GM19193 (cell line): ENCODE measurements around the gene COL20A1.

Source experiments
- POLR2A ChIP-seq: IDR thresholded peaks from 4 replicates; pipeline ENCODE4 v1.6.1; 2011; ENCODE audit not compliant: insufficient read depth, insufficient read length; ENCODE audit errors: extremely low read depth

Gene COL20A1

DNA sequence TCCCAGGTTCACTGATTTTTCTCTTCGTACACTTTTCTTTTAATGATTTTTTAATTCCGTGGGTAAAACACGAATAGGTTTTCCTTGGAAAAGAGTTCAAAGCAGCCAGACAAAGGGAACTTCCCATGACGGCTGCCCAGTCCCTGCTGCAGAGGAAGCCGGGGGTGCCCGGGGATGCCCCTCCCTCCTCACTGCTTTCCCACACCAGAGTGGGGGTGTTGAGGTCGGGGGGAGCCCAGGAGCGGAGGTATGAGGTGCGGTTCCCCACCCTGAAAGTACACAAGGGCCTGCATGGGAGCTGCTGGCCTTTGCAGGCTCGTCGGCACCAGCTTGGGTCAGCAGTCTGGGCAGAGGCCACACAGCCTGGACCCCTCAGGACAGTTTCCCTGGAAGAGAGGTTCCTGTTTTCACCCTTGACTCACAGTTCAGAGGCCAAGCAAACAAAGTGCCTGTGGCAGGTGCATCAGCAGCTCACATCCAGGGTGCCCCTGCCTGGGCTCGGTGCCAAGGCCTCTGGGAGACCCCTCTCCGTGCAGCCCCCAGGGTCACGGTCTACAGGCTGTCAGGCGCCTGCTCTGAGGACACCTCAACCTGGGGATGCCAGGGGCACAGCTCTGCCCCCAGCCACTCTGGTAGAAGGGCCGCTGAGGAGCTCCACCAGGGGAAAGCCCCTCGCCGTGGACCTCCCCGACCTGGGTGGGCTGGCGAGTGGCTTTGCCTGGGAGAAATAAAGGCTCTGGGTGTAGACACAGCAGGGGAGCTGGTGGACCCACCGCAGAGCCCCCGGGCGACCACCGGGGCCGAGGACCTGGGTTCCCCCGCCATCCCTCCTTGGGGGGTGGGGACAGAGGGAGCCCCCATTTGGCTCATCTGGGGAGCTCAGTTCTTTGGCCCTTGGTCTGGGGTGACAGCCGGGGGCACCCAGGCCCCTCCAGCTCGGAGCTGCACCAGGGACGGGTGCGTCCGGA is 83.6 kb downstream of the COL20A1 start:
- TF ChIP-seq POLR2A: no peak

DNA sequence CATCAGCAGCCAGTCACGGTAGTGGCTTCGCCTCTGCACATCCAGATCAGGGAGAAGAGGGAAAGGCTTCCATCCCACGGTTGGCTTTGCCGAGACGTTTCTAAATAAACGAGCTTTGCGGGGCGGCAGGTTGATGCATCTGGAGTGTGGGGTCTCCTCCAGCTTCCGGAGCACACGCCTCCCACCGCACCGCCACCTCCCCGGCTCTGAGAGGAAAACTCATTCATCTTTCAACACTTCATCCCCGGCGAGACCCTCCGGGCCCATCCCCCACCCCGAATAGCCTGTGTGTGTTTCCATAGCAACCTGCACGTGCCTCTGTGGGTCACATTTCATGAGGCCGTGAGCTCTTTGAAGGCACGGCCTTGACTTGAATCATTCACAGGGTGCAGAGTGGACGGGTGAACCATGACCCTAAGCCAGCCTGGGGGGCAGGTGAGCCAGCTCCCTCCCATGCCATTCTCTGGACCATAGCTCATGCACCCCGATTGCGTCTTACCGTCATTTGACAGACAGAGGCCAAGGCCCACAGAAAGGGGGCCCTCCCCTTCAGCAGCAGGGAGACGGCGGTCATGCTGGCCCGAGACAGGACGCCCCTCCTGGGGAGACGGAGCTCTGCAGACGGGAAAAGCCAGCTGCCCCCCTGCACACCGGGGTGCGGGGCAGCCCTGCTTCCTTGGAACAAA is 84.4 kb downstream of the COL20A1 start:
- TF ChIP-seq POLR2A: no peak

DNA sequence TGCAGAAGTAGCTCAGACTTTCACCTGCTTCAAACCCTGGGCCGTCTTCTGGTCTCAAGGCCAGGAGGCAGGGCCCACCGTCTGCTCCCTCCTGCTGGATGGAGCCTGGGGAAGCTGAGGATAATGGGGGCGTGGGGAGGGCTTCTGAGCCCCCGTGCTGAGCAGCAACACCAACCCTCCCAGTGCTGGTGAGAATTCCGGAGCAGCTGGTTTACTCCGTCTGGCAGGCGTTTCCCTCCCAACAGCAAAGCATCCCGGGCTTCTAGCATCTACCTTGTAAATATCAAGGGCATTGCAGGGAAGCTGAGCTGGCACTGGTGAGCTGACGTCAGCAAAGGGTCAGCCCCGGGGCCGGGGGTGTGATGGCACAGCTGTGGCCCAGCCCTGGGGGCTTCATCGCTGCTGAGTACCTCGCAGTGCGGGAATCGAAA is 85.0 kb downstream of the COL20A1 start:
- TF ChIP-seq POLR2A: no peak

DNA sequence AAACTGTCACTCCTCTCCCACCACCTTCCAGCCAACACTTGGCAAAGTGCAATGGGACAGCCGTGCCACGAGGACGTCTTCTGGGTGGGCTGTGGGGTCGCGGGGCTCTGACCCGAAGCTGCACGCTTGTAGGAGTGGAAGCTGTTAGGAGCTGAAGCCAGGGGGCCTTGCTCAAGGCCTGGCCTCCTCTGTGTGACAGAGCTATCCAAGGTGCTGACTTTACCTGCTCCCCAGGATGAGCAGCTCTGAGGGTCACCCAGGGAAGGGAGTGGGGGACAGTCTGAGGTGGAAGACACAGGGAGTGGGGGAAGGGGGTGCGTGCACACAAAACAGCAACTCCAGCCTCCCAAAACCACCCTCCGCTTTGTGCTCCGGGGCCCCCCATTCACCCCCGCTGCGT is 85.6 kb downstream of the COL20A1 start:
- TF ChIP-seq POLR2A: no peak

GRCh38 chr20:63379296-63379695 is 86.3 kb downstream of the COL20A1 start:
- TF ChIP-seq POLR2A: no peak

DNA sequence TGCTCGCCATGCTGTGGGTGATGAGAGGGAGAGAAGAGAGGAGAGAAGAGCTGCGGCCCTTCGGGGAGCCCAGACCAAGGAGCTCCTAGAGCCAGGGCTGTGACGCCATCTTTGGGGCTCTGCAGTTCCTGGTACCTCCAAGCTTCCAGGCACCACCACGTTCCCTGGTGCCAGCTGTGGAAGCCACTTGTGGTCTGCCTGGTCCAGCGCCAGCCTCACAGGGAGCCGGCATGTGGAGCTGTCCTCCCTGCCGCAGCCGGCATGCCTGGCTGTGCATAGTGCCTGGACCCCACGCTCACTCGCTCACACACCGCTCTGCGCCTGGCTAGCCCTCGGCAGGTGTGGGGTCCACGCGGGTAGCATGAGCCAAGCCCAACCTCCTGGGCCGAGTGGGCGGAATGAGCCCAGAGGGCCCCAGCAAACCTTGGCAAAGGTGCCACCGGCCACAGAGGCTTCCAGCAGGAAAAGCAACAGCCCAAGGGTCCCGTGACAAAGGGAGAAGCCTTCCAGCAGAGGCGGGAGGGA is 87.4 kb downstream of the COL20A1 start:
- no peak for TF ChIP-seq POLR2A

DNA sequence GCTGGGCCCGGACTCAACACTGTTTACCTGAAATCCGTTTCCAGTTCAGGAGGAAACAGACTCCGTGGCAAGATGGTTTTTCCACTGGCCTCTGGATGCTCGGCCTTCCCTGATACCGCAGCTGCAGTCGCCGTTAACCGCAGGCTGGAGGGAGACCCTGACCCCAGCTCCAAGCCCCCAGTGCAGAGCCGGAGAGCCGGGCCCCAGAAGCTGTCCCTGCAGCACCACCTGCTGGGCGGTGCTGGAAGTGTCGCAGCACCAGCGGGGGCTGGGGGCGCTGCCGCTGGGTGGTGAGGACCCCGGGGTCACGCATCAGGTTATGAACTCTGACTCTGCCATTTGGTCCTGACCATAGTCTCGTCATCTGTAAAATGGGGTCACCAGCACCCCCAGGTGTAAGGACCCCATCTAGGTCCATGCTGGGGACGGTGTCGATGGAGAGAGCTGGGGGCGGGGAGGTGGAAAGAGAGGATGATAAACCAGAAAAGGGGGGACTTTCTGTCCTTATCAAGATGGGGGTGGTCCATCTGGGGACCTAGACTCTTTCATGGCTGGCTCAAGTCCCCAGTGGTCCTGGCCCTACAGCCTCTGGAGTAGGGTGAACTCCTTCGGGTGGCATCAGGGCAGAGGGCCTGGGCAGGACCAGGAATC is 88.9 kb downstream of the COL20A1 start:
- TF ChIP-seq POLR2A: no peak

- TF ChIP-seq POLR2A: no peak
Observed at GRCh38 chr20:63382551-63383300, 89.7 kb downstream of the COL20A1 start.

- TF ChIP-seq POLR2A: no peak
Observed at GRCh38 chr20:63383556-63383955, 90.6 kb downstream of the COL20A1 start.

- TF ChIP-seq POLR2A: no peak
Observed at GRCh38 chr20:63384336-63384735, 91.3 kb downstream of the COL20A1 start.
